HUES48 (cell line): ENCODE measurements around the gene GPR153.

Source experiments
- H3K27ac ChIP-seq: one replicate; pipeline ENCODE4 v1.7.0; 2013; ENCODE audit warnings: low read depth, low read length, inconsistent platforms
- H3K27me3 ChIP-seq: 2 replicates; pipeline ENCODE4 v1.6.1; 2013; ENCODE audit warnings: mild to moderate bottlenecking, low read length; ENCODE audit not compliant: control insufficient read depth, insufficient read depth
- H3K36me3 ChIP-seq: 2 replicates; pipeline ENCODE4 v1.6.1; 2013; ENCODE audit warnings: low read length; ENCODE audit not compliant: control insufficient read depth, insufficient read depth
- H3K4me1 ChIP-seq: 2 replicates; pipeline ENCODE4 v1.6.1; 2013; ENCODE audit warnings: mild to moderate bottlenecking, low read length; ENCODE audit not compliant: control insufficient read depth, insufficient read depth
- H3K4me3 ChIP-seq: 2 replicates; pipeline ENCODE4 v1.5.1; 2013; ENCODE audit warnings: mild to moderate bottlenecking, low read depth, low read length
- H3K9ac ChIP-seq: 2 replicates; pipeline ENCODE4 v1.6.1; 2013; ENCODE audit warnings: mild to moderate bottlenecking, low read depth, low read length, moderate library complexity
- H3K9me3 ChIP-seq: 2 replicates; pipeline ENCODE4 v1.6.1; 2013; ENCODE audit warnings: low read length; ENCODE audit not compliant: control insufficient read depth, insufficient read depth

Gene GPR153

DNA sequence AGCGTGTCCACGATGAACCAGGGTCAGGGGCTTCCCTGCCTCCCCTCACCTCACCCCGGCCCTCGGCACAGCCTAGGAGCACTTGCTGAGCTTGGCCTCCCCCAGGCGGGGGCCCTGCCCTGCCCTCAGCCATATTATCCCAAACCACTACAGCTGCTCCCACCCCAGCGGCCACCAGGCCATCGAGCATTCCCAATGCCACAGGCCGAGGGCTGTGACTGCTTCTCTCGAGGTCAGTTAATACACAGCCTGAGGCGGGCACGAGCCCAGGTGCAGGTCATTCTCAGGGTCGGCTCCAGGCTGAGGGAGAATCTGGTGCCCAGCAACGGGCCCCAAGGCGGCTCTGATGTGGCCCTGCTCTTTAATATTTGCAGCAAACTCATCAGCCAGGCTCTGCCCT lies 8.4 kb upstream of the GPR153 start:
- H3K36me3 ChIP-seq: no peaks in the 10 kb centered on the region
- H3K4me3 ChIP-seq: no peak overlapping the region
- H3K4me1 ChIP-seq: 0 out of 2 replicates have a peak, but pooled peaks cover 4% of the 10 kb centered on the region
- no peaks in the 10 kb centered on the region for H3K27me3 ChIP-seq
- no peak overlapping the region for H3K27ac ChIP-seq
- no peaks in the 10 kb centered on the region for H3K9me3 ChIP-seq
- H3K9ac ChIP-seq: no peak overlapping the region

DNA sequence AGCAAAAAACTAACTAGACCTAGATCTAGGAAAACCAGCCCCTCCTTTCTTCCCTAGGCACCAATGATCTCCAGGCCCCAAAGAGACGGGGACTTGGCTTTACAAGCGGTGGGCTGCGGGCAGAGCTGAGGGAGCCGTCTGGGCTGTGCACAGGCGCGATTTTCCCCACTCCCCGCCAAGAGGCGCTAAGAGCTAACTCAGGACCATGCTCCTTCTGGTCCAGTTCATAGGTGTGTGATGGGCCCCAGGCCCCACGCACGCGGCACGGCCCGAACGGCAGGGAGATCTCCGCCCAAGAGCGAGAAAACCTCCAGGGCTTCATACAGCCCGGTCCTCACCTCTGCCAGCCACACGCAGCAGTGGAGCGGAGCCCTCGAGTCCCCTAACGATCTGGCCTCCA lies 7.5 kb upstream of the GPR153 start:
- Histone ChIP-seq H3K9me3 (no peaks in the 10 kb centered on the region), H3K4me1 (0 out of 2 replicates have a peak, but pooled peaks cover under 1% of the 10 kb centered on the region), H3K36me3 (no peaks in the 10 kb centered on the region), H3K27me3 (no peaks in the 10 kb centered on the region), H3K27ac (no peak overlapping the region), H3K9ac (no peak overlapping the region), H3K4me3 (no peak overlapping the region)

DNA sequence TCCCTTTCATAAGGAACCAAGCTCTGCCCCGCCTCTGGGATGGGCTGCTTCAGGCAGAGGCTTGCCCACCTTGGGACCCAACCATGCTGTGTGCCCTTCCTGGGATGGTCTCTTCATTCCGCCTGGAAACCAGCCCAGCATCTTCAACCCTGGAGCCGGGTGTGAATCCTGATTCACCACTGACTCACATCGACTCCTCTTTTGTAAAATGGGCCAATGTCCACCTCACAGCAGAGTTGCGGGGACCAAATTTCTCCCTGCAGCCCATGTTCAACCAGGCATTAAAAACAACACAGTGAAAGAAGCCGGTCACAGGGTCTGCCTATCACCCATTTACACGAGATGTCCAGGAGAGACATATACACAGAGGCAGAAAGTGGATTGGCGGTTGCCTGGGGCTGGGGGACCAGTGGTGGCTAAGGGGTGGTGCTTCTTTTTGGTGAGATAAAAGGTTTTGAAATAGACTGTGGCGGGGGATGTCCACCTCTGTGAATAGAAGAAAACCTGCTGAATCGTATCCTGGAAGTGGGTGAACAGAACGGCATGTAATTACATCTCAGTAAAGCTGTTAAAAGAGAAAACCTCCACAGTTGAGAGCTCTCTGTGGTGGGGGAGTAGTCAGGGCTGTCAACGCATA lies 6.9 kb upstream of the GPR153 start:
- H3K36me3 ChIP-seq: no peaks in the 10 kb centered on the region
- H3K9me3 ChIP-seq: no peaks in the 10 kb centered on the region
- no peak overlapping the region for H3K27ac ChIP-seq
- H3K27me3 ChIP-seq: no peaks in the 10 kb centered on the region
- H3K4me1 ChIP-seq: no peaks in the 10 kb centered on the region
- no peak overlapping the region for H3K4me3 ChIP-seq
- H3K9ac ChIP-seq: no peak overlapping the region

DNA sequence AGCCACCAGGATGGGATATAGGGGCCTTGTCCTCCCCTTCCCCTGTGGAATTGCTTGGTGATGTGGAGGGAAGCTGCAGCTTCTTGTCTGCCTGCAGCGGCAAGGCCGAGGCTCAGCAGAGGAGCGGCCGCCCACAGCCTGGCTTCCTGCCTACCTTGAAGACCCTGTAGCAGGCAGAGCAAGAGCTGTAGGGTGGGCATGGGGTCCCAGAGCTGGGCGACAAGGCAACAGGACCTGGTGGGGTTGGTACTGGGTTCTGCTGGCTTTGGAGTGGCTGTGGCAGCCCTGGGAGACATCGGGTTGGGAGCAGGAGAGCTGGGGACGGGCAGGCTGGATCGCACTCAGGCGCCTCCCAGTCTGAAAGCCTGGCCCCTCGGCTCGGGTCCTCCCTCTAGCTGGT lies 5.7 kb upstream of the GPR153 start:
- H3K4me3 ChIP-seq: no peak overlapping the region

GRCh38 chr1:6265151-6265550 lies 4.3 kb upstream of the GPR153 start:
- H3K9ac ChIP-seq: no peak overlapping the region
- H3K4me1 ChIP-seq: no peaks in the 10 kb centered on the region
- H3K9me3 ChIP-seq: no peaks in the 10 kb centered on the region
- H3K27ac ChIP-seq: no peak overlapping the region
- peaks cover 15% of the 10 kb centered on the region for H3K27me3 ChIP-seq
- no peaks in the 10 kb centered on the region for H3K36me3 ChIP-seq
- no peak overlapping the region for H3K4me3 ChIP-seq

More for the DNA sequence above, 5.7 kb upstream of the GPR153 start:
- H3K4me1 ChIP-seq: no peaks in the 10 kb centered on the region
- H3K27ac ChIP-seq: no peak overlapping the region
- H3K9ac ChIP-seq: no peak overlapping the region
- H3K36me3 ChIP-seq: no peaks in the 10 kb centered on the region
- no peaks in the 10 kb centered on the region for H3K9me3 ChIP-seq
- H3K27me3 ChIP-seq: peaks cover 9% of the 10 kb centered on the region

DNA sequence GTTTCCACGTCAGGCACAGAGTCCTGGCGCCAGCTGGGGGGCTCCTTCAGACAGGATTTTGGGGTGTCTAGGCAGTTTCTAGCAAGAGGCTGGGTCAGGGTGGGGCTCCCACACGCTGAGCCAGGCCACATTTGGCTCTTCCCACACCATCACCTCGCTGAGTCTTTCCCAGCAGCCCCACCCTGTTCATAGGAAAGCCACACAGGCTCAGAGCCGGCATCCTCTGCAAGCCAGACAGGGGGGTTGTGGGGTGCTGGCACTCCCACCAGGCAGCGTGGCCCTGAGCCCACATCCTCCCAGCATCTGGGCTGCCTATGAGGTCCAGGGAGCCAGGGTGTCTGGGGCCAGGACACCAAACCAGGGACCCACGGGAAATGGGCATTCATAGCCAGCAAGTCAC lies 2.8 kb upstream of the GPR153 start:
- peaks cover 27% of the 10 kb centered on the region for H3K27me3 ChIP-seq
- H3K4me3 ChIP-seq: no peak overlapping the region
- H3K4me1 ChIP-seq: peaks cover 3% of the 10 kb centered on the region; the same call in 1 of the 2 replicates
- no peaks in the 10 kb centered on the region for H3K36me3 ChIP-seq
- no peak overlapping the region for H3K9ac ChIP-seq
- no peak overlapping the region for H3K27ac ChIP-seq
- H3K9me3 ChIP-seq: no peaks in the 10 kb centered on the region

DNA sequence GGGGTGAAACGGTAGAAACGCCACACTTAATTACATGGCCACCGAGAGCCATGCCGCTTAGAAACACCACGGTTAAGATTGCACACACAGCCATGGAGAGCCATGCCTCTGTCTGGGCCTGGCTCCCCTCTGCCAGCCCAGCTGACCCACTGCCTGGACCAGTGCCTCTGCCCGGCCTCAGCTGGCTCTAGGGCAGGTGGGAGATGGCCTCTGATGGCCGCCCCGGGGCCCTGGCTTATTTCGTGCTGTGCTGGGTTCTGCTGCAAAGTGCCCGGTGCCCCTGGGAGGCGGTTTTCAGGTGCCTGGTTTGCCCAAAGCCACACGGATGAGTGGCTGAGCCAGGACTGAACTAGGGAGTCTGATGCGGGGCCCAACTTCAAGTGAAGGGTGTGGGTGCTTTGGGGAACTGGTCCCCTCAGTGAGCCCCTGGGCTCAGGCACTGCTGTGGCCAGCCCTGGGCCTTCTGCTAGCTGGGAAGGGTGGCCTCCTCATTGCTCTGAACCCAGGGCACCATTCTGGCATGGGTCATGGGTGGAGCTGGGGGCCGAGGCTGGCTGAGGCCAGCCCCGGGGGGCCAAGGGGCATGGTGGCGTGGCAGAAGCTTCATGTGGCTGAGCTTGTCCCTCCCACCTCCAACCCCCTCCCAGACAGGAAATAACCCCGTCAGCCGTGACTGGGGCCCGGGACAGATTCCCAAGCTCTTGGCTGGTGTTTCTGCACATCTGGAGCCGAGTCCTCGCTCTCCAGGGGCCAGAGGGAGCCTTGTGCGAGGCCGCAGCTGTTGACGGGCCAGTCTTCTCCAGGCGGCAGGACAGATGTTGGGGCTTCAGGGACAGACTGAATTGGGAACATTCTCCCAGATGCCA lies 1.9 kb upstream of the GPR153 start:
- H3K27ac ChIP-seq: no peak overlapping the region
- no peak overlapping the region for H3K4me3 ChIP-seq
- H3K27me3 ChIP-seq: peaks cover 29% of the 10 kb centered on the region
- H3K36me3 ChIP-seq: no peaks in the 10 kb centered on the region
- H3K9me3 ChIP-seq: no peaks in the 10 kb centered on the region
- H3K4me1 ChIP-seq: peaks cover 3% of the 10 kb centered on the region; the same call in 1 of the 2 replicates
- H3K9ac ChIP-seq: no peak overlapping the region

GRCh38 chr1:6261615-6261995 lies 707 bp upstream of the GPR153 start:
- peaks cover 29% of the 10 kb centered on the region for H3K27me3 ChIP-seq
- H3K4me1 ChIP-seq: peaks cover 3% of the 10 kb centered on the region; the same call in 1 of the 2 replicates
- H3K27ac ChIP-seq: no peak overlapping the region
- no peak overlapping the region for H3K9ac ChIP-seq
- H3K4me3 ChIP-seq: peak overlapping the region; percentile 69; the same call in 1 of the 2 replicates
- no peaks in the 10 kb centered on the region for H3K9me3 ChIP-seq
- no peaks in the 10 kb centered on the region for H3K36me3 ChIP-seq

DNA sequence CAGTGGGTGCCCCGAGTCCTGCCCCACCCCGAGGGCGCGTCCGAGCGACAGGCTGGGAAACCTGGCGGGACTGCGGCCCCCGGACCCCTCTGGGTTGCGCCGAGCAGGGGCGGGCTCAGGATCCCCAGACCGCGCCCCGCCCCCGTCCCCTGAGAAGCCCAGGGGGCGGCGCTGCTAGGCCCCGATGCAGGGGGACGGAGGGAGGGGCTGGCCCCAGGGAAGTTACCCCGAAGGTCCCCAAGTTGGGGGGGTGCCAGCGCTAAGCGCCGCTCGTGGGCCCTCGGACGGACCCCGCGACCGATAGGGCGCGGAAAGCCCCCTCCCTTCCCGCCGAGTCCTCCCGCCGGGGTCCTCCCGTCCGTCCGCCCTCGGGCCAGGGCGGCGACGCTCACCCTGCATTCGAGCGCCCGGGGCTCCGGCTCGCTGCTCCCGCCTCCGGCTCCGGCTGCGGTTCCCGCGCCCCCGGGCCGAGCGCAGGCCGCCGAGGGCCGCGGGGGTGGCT lies 414 bp downstream of the GPR153 start:
- H3K9ac ChIP-seq: no peak overlapping the region
- H3K27me3 ChIP-seq: peaks cover 29% of the 10 kb centered on the region
- H3K4me3 ChIP-seq: peak overlapping the region; percentile 69
- H3K4me1 ChIP-seq: peaks cover 3% of the 10 kb centered on the region; the same call in 1 of the 2 replicates
- no peaks in the 10 kb centered on the region for H3K36me3 ChIP-seq
- no peak overlapping the region for H3K27ac ChIP-seq
- H3K9me3 ChIP-seq: no peaks in the 10 kb centered on the region

DNA sequence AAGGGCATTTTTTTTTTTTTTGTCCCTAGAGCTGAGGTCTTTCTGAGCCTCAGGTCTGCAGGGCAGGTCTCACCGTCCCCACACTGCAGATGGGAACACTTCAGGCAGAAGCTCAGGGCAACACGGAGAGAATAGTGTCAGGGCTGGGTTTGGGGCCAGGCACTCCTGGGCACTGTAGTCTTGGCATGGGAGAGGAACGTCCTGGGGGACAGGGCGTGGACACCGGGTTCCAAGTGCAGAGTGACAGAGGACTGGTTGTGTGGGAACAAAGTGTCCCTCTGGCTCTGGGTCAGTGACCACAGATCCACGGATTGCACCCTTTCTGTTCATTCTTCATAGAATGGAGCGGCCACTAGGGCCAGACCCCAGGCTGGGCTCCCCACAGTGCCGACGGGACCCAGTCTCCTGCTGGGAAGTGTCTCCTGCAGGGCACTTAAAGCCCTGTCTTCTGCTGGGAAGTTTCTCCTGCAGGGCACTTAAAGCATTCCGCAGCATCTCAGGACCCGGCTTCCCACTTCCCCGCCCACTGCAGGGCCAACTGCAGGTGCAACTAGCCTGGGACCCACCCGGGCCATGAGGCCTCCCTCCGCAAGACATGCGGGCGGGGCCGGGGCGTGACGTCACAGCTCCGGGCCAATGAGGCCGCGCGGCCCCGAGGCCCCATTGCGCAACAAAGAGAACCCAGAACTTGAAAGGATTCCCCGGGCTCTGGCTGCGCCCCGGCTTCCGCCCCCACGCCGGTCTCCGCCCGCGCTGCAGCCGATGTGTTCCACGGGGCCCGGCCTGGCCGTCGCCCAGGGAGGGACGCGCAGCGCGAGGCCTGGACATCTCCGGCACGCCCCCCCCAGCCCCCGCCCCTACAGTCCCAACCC lies 1.2 kb downstream of the GPR153 start:
- Histone ChIP-seq H3K27me3 (peaks cover 29% of the 10 kb centered on the region), H3K4me1 (peaks cover 3% of the 10 kb centered on the region; the same call in 1 of the 2 replicates), H3K9ac (no peak overlapping the region), H3K27ac (no peak overlapping the region), H3K4me3 (peak overlapping the region; percentile 69), H3K36me3 (no peaks in the 10 kb centered on the region), H3K9me3 (no peaks in the 10 kb centered on the region)
